Cortex of kidney (tissue), 1 donor: ENCODE data around the gene KCNIP1.
"Not testable (repeated sequence)": the region's sequence is repeated elsewhere in the genome, so short reads cannot be mapped to it uniquely, and the experiment has no call there.

Source experiments
- DNase-seq: peaks from one replicate; lab custom pipeline; 2025; lab: John Stamatoyannopoulos, UW

The KCNIP1 gene

DNA sequence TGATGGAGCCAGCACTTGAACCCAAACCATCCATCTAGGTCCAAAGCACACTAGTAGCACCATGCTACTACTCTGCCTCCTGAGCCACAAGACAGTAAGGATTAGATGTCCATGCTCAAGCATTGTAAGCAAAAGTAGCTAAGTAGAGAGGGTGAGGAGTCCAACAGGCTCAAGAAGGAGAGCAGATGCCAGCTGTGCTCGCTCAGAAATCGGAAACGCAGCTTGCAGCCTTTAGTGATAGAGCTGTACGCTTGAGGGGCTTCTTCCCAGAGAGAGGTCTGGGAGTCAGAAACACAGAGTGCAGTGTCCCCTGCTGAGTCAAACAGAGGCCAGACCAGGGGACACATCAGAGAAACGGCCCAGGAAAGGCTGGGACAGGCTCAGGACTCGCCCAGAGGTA is 247.0 kb downstream of the KCNIP1 start:
- no peak for DNase-seq

DNA sequence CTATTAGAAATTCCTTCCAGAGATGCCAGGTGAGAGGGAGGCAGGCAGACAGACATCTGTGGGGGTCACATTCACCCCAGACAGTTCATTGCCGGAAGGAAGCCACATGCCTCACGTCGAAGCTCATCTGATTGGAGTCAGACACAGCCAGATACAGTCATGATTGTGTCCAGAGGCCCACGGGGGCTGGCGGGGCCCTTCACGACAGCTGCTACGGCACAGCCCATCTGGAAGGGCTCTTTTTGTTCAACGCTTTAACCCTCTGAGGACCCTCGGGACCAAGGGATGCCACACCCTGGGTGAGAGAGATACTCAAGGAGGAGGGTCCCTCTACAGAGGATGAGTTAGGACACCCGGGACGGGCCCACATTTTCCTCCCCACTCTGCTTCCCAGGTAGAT is 247.8 kb downstream of the KCNIP1 start:
- DNase-seq, result no peak

DNA sequence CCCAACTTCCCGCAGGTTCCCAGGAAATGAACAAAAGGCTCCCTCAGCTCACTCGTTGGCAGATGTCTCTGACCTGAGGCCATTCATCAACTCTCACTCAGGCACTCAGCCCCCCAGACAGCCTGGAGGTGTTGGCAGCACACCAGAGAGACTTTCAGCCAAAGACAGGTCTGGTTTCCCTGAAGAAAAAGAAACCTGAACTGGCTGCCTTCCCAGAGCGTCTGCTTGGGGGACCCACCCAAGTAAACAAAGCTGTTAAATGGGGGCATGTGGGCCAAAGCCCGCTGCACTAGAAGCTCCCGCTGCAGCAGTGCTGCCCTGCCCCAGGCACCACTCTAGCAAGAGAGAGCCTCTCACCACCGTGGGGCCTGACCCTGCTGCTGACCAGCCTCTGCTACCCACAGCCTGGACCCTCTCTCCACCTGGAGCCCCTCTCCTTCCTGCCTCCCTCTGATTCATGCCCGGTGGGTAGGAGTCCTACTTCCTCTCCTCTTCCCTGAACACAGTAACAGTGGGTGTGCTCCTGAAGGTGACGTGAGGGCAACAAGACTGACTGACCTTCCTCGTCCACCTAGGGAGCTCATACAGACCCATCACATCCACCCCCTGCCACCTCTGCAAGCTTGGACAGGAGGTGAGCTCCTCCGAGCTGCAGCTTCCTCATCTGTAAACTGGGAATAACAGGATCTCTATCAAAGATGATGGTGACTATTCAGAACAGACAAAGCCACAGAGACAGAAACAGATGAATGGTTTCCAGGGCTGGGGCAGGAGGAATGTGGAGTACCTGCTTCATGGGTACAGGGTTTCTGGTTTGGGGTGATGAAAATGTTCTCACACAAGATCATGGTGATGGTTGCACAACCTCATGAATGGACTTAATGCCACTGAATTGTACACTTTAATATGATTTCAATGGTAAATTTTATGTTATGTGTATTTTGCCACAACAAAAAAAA is 248.7 kb downstream of the KCNIP1 start:
- DNase-seq, result no peak

DNA sequence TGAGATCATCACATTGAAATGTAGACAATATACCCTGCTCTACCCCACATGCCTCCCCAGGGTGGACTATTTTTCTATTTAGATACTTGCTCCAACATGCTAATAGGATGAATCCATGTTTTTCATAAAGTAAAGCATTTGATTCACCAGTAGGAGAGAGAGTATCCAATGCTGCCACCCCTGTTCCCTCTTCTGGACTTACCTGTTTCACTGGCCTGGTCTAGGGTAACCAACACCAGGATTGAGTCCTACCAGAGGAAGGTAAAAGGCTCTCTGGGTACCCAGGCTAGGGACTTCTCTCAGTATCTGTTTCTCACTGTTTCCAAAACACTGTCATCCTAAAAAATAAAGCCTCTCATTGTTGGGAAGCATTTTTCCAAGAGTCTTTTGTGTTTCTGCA is 249.5 kb downstream of the KCNIP1 start:
- DNase-seq, result no peak

DNA sequence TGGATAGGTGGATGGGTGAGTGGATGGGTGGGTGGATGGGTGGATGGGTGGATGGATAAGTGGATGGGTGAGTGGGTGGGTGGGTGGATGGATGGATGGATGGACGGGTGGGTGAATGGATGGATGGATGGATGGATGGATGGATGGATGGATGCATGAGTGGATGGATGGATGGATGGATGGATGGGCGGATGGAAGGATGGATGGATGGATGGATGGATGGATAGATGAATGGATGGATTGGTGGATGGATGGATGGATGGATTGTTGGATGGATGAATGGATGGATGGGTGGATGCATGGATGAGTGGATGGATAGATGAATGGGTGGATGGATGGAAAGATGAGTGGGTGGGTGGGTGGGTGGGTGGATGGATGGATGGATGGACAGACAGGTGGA is 250.7 kb downstream of the KCNIP1 start:
- not testable (repeated sequence) for DNase-seq

DNA sequence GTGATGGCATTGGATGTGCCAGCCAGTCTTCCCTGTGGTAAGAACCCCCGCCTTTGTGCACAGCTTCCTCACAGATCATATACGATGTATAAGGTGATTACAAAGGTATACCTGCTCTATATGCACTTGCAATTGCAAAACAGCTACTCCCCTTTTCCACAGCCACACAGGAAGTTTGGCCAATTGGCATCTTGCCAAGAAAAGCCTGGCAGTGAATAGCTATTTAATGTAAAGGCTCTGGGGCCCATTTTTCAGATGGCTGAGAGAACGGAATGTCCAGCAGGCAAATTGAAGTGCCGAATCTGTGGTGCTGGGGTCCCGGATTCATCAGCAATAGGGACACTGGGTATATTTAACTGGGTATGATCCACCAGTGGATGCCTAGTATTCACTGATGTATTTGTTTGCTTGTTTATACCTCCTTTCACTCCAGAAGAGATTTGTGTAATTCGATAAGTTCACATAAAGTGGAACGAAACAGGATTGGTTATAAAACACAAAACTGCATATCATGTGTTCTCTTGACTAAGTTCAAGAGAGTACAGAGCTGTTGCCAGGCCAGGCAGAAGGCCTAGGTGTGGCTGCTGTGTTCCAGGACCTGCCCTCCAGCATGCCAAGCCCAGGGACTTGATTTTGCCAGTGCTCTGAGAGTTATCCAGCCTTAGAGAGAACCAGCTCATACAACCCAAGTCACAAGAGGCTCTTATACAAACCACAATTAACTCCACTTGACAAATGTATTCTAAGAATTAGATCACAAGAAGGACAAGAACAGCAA is 252.0 kb downstream of the KCNIP1 start:
- DNase-seq, result no peak

DNA sequence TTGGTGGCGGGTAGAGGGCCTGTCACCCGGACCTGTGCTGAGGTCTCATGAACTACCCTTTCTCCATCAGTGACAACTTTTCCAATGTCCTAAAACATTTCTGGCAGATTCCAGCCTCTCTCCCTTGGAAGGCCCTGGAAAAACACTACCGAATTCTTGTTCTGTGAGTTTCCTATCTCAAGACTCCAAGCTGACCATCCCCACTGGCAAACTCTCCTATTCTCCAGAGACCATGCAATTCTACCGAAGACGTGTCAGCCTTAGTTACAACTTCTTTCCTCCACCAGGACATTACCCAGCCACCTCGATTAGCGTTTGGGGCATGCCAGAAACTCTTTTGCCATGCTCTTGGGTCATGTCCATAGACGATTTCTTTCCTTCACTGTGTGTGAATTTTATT is 252.9 kb downstream of the KCNIP1 start:
- DNase-seq, result no peak

DNA sequence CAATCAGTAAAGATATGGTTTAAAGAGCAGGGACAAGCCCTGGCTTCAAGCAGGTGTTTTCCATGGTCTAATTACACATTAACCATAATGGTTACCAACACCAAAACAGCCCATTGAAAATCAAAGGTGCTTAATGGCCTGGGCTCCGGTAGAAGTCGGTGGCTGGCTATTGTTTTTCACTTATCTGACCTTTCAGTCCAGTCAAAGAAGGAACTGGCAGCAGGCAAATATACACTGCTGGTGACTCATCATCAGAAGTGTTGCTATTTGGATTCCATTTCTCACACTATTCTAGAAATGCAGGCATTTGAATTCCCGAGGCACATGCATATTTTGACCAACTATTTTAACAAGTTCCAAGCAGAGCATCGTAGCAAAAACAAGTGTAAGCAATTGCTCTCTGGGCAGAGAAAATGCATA is 253.4 kb downstream of the KCNIP1 start:
- no peak for DNase-seq

DNA sequence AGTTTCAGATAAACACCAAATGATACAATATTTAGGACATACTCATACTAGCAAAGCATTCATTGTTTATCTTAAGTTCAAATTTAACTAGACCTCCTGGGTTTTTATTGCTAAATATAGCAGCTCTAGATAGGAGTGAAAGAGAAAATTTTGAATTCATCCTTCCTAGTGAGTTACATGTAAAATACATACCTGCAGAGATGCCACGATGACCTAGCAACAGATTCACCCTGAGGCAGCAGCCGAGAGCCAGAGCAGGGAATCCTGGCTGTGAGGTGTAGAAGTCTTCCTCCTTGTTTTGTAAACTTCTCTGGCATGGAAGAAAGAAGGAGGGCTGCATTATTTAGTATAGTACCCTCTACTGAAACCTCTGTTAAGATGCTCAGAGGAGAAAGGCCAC is 253.8 kb downstream of the KCNIP1 start:
- no peak for DNase-seq

DNA sequence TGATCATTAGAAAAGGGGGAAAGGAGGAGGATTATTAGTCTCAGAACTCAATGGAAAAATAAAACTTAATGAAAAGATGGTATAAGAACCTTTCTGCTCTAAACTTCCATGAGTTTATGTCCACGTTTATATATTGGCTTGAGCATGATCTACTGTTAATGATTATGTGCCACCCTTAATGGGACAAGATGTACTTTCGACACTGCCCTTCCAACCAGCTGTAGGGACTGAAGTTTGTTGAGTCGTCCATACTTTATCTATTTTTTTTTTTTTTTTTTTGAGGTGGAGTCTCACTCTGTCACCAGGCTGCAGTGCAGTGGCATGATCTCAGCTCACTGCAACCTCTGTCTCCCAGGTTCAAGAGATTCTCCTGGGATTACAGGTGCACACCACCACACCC is 254.7 kb downstream of the KCNIP1 start:
- no peak for DNase-seq

DNA sequence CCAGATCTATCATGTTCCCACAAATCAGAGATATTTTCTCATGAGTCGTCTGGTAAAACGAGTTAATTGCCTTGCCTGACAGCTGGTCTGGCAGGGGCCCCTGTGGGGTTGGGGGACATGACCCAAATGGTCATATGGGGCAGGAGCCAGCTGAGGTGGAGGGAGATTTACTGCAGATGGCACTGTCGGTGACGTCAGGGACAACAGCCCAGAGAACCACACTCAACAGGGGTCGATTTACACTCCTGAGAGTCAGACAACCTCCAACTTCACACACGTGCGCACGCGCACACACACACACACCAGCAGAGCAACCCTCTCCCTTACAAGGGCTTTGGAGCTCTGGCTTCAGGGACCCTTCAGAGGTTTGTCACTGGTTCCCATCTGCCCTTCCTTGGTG is 256.3 kb downstream of the KCNIP1 start:
- no peak for DNase-seq

DNA sequence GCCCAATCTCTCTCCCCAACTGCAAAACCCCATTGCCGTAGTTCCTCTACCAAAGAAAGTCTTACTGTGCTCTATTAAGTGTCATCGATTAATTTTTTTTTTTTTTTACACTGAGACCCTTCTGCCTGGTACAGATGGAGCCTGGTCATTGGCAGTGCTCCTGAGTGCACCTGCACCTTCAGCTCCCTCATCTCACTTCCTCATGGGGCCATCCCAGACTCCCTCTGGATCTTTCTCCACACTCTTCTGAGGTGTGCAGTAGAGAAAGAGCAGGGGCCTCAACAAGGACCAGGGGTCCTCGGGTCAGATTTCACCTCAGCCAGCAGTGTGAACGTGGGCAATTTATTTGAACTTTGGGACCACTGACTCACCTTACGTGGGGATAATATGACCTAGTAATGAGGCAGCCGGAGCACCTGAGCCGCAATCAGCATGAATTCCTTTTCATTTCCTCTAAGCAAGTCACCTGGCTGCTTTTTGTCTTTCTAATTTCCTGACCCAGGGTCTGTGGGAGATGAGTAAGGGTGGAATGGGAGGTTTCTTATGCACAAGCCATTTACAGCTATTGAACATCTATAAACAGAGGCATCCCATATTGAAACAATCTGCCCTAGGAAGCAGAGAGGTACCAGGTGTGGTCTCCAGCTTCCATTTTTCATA is 257.4 kb downstream of the KCNIP1 start:
- DNase-seq, result no peak

DNA sequence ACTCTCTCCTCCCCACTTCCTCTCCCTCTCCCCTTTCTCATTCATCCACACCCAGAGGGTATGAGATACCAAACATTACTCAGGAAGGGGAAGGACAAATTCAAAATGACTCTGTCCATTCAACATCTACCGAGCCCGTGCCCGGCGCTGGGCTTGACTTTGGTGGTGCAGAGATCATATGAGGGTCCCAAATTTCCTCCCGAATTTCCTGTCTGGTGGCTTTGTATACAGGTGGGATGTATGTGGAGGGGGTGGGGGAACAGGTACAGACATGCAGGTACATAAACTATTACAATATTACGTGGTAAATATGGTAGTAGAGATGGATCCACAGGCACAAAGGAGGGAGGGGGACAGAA is 257.9 kb downstream of the KCNIP1 start:
- no peak for DNase-seq

DNA sequence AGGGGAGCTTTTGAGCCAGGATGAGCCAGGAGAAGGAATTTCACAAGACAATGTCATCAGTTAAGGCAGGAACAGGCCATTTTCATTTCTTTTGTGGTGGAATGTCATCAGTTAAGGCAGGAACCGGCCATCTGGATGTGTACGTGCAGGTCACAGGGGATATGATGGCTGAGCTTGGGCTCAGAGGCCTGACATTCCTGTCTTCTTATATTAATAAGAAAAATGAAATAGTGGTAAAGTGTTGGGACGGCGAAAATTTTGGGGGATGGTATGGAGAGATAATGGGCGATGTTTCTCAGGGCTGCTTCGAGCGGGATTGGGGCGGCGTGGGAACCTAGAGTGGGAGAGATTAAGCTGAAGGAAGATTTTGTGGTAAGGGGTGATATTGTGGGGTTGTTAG is 258.5 kb downstream of the KCNIP1 start:
- DNase-seq, result not testable (repeated sequence)

DNA sequence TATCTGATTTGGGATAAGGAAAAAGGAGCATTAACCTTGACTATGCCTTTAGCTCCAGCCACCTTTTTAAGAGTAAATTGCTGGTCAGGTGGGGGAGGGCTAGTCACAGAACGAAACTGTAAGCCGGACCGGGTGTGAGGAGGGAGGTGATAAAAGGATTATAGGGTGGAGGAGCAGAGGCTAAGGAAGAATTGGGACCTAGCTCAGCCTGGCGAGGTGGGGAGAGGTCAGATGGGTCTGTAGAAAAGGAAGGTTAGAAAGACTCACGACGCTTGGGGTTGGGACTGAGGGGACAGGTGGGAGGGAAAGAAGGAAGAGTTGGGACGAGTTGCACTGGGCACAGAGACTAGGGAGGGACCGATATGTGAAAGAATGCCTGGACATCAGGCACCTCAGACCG is 262.0 kb downstream of the KCNIP1 start:
- DNase-seq, result not testable (repeated sequence)

DNA sequence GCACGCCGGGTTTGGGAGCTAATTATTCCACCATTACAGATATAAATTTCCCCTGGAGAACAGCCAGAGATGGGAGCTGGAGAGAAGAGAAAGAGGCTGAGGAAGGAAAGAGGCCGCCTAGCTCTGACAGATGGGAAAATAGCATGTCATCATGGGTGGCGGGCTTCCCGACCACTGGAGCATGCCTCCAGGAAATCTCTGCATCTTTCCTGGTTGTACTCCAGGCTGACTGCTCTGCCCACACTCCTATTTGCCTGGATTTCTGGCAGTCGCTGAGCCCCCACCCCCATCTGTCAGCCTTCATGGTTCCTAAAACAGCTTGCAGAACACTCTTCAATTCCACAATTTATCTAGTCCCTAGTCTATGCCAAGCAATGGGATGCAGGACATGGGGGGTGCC is 265.4 kb downstream of the KCNIP1 start:
- DNase-seq, result no peak

DNA sequence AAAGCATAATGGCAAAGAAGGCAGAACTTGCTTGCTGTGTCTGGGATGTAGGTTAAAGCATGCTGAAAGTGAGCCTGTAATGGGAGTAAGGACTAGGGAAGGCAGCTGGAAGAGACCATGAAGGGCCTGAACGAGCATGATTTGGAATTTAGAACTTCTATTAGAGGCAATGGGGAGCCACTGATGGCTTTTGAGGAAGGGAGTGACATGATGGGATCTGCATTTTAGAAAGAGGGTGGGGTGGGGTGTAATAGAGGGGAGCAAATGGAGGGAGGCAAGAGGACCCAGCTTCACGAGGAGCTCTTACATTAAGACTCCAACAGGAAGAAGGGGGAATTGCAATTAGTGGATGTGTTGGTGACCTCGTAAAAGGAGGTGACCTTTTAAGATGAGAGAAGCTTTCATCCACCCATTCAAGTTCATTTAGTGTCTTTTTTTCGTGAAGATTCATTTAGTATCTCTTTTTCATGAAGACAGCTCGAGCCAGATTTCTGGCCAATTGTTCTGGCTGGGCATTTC is 266.1 kb downstream of the KCNIP1 start:
- no peak for DNase-seq

DNA sequence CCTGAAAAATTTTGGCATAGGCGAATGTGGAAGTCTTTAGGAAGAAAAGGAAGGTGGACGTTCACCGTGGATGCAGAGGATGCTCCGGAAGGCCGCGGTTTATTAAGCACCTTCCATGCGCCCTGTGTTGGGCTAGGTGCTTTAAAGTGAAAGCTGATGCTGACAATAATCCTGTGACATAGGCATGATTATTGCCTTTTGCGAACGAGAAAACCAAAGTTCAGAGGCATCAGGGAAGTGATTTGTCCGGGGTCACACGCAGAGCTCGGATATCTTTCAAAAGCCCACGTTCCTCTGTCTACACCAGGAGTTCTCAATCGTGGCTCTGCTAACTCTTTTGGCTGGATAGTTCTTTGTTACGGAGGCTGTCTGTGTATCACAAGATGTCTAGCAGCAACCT is 267.7 kb downstream of the KCNIP1 start:
- no peak for DNase-seq

DNA sequence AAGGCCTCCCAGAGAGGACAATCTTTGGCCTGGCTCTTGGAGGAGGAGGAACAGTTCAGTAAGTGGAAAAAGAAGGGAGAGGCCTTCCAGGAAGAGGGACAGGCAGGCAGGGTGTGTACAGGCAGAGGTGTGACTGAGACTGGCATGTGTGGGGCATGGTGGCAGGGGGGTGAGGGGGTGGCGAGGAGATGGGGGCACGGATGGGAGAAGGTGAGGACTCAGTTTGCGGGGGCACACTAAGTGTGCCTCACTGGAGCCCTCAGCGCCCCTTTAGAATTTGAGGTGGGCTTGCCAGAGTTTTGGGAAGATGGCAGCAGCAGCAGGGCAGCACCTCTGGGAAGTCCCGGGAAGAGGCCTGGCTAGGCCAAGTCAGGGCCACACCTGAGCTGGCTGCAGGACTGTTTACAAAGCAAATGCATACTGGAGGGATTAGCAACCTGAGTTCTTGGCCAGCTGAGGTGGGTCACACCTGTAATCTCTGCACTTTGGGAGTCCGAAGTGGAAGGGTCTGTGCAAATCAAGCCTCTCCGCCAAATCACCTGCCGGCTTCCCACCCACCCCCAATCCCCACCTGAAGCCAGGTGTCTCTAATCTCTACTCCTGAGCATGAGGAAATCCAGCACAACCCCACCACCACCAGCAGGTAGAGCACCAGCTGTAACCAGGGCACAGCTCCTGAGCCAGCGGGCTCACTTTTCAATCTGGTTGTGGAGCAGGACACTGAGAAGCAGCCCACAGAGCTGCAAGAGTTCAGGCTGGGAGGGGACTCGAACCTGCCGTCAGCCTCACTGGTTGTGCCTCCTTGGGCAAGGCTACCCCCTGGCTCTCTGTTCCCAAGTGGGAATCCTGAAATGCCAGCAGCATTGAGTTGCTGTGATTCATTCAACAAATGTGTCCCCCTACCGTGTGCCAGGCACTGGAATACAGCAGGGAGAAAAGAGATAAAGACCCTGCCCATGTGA is 269.5 kb downstream of the KCNIP1 start:
- no peak for DNase-seq

DNA sequence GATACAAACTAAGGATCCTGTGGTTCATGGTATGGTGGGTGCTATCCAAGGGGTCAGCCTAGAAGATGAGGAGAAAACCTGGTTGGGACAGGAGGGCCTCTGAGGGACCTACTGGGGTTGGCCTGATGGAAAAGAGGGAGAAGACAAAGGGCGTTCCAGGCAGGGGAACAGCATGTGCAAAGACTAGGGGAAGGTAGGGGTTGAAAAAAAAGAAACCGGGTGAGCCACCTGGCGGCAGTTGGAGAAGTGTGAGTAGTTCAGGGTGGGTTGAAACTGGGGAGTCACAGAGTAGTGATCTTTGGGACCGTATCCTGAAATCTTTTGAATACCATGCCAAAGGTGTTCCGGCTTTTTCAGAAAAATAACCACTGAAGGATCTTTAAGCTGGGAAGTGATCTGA is 271.0 kb downstream of the KCNIP1 start:
- no peak for DNase-seq

DNA sequence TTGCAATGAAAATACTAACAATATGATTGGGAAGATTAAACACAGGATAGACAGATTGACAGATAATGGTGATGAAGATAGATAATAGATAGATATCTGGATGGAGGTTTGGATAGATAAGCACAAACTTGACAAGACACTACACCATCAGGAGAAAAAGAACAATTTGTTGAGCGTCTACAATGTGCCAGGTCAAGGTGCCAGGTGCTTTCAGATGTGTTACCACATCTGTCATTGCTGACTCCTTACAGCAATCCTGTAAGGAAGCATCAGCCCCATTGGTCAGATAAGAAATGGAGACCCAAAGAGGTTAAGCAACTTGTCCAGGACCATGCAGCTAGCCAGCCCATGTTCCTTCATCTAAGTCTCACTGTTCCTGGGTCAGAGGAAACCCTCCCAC is 278.1 kb downstream of the KCNIP1 start:
- no peak for DNase-seq
